ENCODE measurements around the gene CHCHD1. TPM values are rescaled to one million over a fixed set of nuclear protein-coding genes. Genes with fewer than 3 reads are reported as not detected.

Gene CHCHD1
- total RNA-seq, 1 donor from 2014 or later = 25.3 TPM

- Histone ChIP-seq H3K4me2 (ENCODE audit: low read length) (no peak overlapping the region), H3K27ac (ENCODE audit: low read depth, low read length) (no peak overlapping the region), H3K79me2 (ENCODE audit: insufficient read depth, low read length) (peaks cover 44% of the 10 kb centered on the region), H3K4me3 (ENCODE audit: insufficient read depth, low read depth, low read length) (no peak overlapping the region), H2AFZ (ENCODE audit: low read depth, low read length) (no peak overlapping the region), H3K27me3 (ENCODE audit: insufficient read depth, low read length) (no peaks in the 10 kb centered on the region), H4K20me1 (ENCODE audit: insufficient read depth, low read length) (peaks cover 4% of the 10 kb centered on the region), H3K4me1 (ENCODE audit: insufficient read depth, low read length) (peaks cover 6% of the 10 kb centered on the region), H3K9ac (ENCODE audit: low read length) (no peak overlapping the region), H3K36me3 (ENCODE audit: insufficient read depth, low read length) (no peaks in the 10 kb centered on the region), H3K9me3 (ENCODE audit: insufficient read depth, low read depth, low read length) (no peaks in the 10 kb centered on the region)
- no peak for DNase-seq (ENCODE audit: low read depth)
- H3K27me3 Mint-ChIP-seq (ENCODE audit: low read depth, unreplicated experiment) = no peaks in the 10 kb centered on the region
- no peak overlapping the region for H3K27ac Mint-ChIP-seq (ENCODE audit: unreplicated experiment)
- no peak overlapping the region for H3K4me3 Mint-ChIP-seq (ENCODE audit: unreplicated experiment)
- no peaks in the 10 kb centered on the region for H3K9me3 Mint-ChIP-seq (ENCODE audit: unreplicated experiment)
- TF ChIP-seq CTCF (IDR thresholded peaks at IDR 0.05; ENCODE audit: insufficient read depth, low read depth, low read length) (no peak), EZH2 (IDR thresholded peaks at IDR 0.05; ENCODE audit: insufficient read depth, low read length) (no peak)
- peaks cover 2% of the 10 kb centered on the region for H3K4me1 Mint-ChIP-seq (ENCODE audit: low read depth, unreplicated experiment)
- no peaks in the 10 kb centered on the region for H3K36me3 Mint-ChIP-seq (ENCODE audit: low read depth, unreplicated experiment)
- FAIRE-seq = no peak
Observed at GRCh38 chr10:73732931-73733623, 48.8 kb upstream of the CHCHD1 start.

GRCh38 chr10:73734028-73734720, 47.7 kb upstream of the CHCHD1 start:
- Mint-ChIP-seq H3K27ac (ENCODE audit: unreplicated experiment) (no peak overlapping the region), H3K9me3 (ENCODE audit: unreplicated experiment) (no peaks in the 10 kb centered on the region), H3K27me3 (ENCODE audit: low read depth, unreplicated experiment) (no peaks in the 10 kb centered on the region), H3K36me3 (ENCODE audit: low read depth, unreplicated experiment) (no peaks in the 10 kb centered on the region), H3K4me1 (ENCODE audit: low read depth, unreplicated experiment) (peaks cover 2% of the 10 kb centered on the region), H3K4me3 (ENCODE audit: unreplicated experiment) (no peak overlapping the region)
- no peak overlapping the region for H3K9ac ChIP-seq (ENCODE audit: low read length)
- no peaks in the 10 kb centered on the region for H3K27me3 ChIP-seq (ENCODE audit: insufficient read depth, low read length)
- H2AFZ ChIP-seq (ENCODE audit: low read depth, low read length) = no peak overlapping the region
- H3K4me3 ChIP-seq (ENCODE audit: insufficient read depth, low read depth, low read length) = no peak overlapping the region
- no peaks in the 10 kb centered on the region for H3K9me3 ChIP-seq (ENCODE audit: insufficient read depth, low read depth, low read length)
- DNase-seq (ENCODE audit: low read depth) (no peak), FAIRE-seq (no peak)
- peaks cover 6% of the 10 kb centered on the region for H3K4me1 ChIP-seq (ENCODE audit: insufficient read depth, low read length)
- peaks cover 44% of the 10 kb centered on the region for H3K79me2 ChIP-seq (ENCODE audit: insufficient read depth, low read length)
- no peak for TF ChIP-seq CTCF (IDR thresholded peaks at IDR 0.05; ENCODE audit: insufficient read depth, low read depth, low read length)
- no peak for TF ChIP-seq EZH2 (IDR thresholded peaks at IDR 0.05; ENCODE audit: insufficient read depth, low read length)
- no peak overlapping the region for H3K27ac ChIP-seq (ENCODE audit: low read depth, low read length)
- H3K36me3 ChIP-seq (ENCODE audit: insufficient read depth, low read length) = no peaks in the 10 kb centered on the region
- no peak overlapping the region for H3K4me2 ChIP-seq (ENCODE audit: low read length)
- peaks cover 4% of the 10 kb centered on the region for H4K20me1 ChIP-seq (ENCODE audit: insufficient read depth, low read length)
